ENCODE measurements around the gene CFAP65. TPM values are rescaled to one million over a fixed set of nuclear protein-coding genes. Genes with fewer than 3 reads are reported as not detected.

The CFAP65 gene
- total and polyA plus RNA-seq, 2 of the 13 experiments (the other 11 are each of a cell fraction or from before 2014, with no cell fraction given) = 0.05 TPM; not detected in 1

GRCh38 chr2:218979846-218980734 lies 61.2 kb downstream of the CFAP65 start (continued):
- TF ChIP-seq KIAA2018 (CRISPR knock-in tag; IDR thresholded peaks at IDR 0.05; ENCODE audit: borderline replicate concordance) = no peak
- no peak for TF ChIP-seq ZNF326 (CRISPR knock-in tag; IDR thresholded peaks at IDR 0.05; ENCODE audit: borderline replicate concordance)
- no peak for TF ChIP-seq ZNF225 (CRISPR knock-in tag; IDR thresholded peaks at IDR 0.05)
- no peak for TF ChIP-seq ZNF616 (CRISPR knock-in tag; IDR thresholded peaks at IDR 0.05; ENCODE audit: low read depth)
- TF ChIP-seq ZNF547 (CRISPR knock-in tag; IDR thresholded peaks at IDR 0.05) = peak; percentile 64; the same call in 1 of the 2 replicates
- no peak for TF ChIP-seq ZNF766 (CRISPR knock-in tag; IDR thresholded peaks at IDR 0.05; ENCODE audit: borderline replicate concordance)
- no peak for TF ChIP-seq ZNF138 (CRISPR knock-in tag; IDR thresholded peaks at IDR 0.05; ENCODE audit: low read depth)
- TF ChIP-seq ZBTB10 (CRISPR knock-in tag; IDR thresholded peaks at IDR 0.05; ENCODE audit: borderline replicate concordance) = no peak
- TF ChIP-seq PHF20 (CRISPR knock-in tag; IDR thresholded peaks at IDR 0.05) = no peak
- no peak for TF ChIP-seq ZNF607 (CRISPR knock-in tag; IDR thresholded peaks at IDR 0.05; ENCODE audit: borderline replicate concordance)
- peak; percentile 43; the same call in 1 of the 2 replicates for TF ChIP-seq FOXK1 (CRISPR knock-in tag; IDR thresholded peaks at IDR 0.05; ENCODE audit: borderline replicate concordance, low read depth)
- no peak for TF ChIP-seq GTF2F1 (IDR thresholded peaks at IDR 0.05; ENCODE audit: low read length)
- TF ChIP-seq ZBTB25 (CRISPR knock-in tag; IDR thresholded peaks at IDR 0.05) = peak; percentile 34; the same call in 1 of the 2 replicates
- TF ChIP-seq BRF2 (CRISPR knock-in tag; IDR thresholded peaks at IDR 0.05) = no peak
- no peak for TF ChIP-seq ZNF256 (CRISPR knock-in tag; conservative IDR thresholded peaks at IDR 0.05)

All from HepG2 (cell line).